ENCODE results near the gene ZNF593. TPM values are rescaled to one million over a fixed set of nuclear protein-coding genes. Genes with fewer than 3 reads are reported as not detected.

Gene ZNF593
- polyA plus RNA-seq, 1 donor (not counting 4 experiments of a cell fraction or from before 2014, with no cell fraction given) = 26.0 TPM

DNA sequence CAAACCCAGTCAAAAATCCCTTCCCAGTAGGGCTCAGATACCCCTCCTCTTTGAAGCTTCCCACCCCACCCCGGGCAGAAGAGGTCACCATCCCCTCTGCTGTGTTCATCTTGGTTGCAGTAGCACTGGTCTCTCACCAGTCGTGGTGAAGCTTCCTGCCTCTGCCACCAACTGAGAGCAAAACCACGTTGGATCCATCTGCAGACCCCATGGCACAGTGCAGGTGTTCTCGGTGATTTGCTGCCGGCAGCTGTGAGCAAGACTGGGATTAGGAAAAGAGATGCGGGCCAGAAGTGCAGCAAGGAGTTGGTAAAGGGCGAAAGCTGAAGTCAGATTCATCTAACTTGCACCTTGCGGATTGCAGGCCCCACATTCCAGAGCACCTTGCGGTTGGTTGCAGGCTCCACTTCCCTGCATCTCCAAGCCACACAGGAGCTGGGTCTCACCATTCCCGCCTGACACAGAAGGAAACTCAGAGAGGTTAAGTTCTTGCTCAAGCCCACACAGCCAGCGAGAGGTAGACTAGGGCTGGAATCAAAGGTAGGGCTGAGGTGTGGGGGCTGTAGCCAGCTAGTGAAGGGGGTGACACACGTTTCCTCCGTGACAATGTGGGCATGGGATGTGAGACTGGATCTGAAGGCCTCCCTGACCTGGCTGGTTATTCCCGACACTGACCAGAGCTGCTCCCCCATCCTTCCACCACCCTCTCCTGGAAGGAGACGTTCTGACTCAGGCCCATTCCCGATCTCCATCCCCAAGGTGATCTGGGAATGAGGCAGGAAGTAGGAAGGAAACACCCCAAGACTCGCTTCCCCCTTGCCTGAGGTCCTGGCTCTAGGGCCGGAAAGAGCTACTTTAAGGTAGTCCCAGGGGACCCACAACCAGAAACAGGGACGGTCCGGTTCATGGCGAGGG, 14.1 kb upstream of the ZNF593 start:
- FAIRE-seq (no peak), DNase-seq (ENCODE audit: low read depth, low spot score) (no peak)
- TF ChIP-seq, protein P1, sequence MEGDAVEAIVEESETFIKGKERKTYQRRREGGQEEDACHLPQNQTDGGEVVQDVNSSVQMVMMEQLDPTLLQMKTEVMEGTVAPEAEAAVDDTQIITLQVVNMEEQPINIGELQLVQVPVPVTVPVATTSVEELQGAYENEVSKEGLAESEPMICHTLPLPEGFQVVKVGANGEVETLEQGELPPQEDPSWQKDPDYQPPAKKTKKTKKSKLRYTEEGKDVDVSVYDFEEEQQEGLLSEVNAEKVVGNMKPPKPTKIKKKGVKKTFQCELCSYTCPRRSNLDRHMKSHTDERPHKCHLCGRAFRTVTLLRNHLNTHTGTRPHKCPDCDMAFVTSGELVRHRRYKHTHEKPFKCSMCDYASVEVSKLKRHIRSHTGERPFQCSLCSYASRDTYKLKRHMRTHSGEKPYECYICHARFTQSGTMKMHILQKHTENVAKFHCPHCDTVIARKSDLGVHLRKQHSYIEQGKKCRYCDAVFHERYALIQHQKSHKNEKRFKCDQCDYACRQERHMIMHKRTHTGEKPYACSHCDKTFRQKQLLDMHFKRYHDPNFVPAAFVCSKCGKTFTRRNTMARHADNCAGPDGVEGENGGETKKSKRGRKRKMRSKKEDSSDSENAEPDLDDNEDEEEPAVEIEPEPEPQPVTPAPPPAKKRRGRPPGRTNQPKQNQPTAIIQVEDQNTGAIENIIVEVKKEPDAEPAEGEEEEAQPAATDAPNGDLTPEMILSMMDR (optimal IDR thresholded peaks at IDR 0.05 in 1 of 3, IDR thresholded peaks at IDR 0.05 in 1 of 3, conservative IDR thresholded peaks at IDR 0.05 in 1 of 3; ENCODE audit: extremely low read depth in 1 of 3, insufficient read depth in 2 of 3, low read length in 3 of 3) = no peak
- no peak for TF ChIP-seq EZH2 (IDR thresholded peaks at IDR 0.05; ENCODE audit: low read length)
- Histone ChIP-seq H3K9me3 (ENCODE audit: control insufficient read depth, low read depth, low read length) (no peaks in the 10 kb centered on the region), H3K9me1 (ENCODE audit: control insufficient read depth, extremely low read depth, insufficient read depth, low read length) (no peaks in the 10 kb centered on the region), H3K27me3 (ENCODE audit: control insufficient read depth, extremely low read depth, insufficient read depth, low read length) (no peaks in the 10 kb centered on the region), H3K9ac (ENCODE audit: control insufficient read depth, extremely low read depth, insufficient read depth, low read length) (no peak overlapping the region), H3K4me1 (ENCODE audit: control insufficient read depth, extremely low read depth, insufficient read depth, low read length) (peaks cover 13% of the 10 kb centered on the region), H3K4me3 (ENCODE audit: control insufficient read depth in 2 of 3, extremely low read depth in 1 of 3, insufficient read depth in 2 of 3, low read depth in 1 of 3, low read length in 3 of 3) (no peak overlapping the region), H3K27ac (ENCODE audit: control insufficient read depth, insufficient read depth, low read length) (no peak overlapping the region), H3K4me2 (ENCODE audit: control insufficient read depth, extremely low read depth, insufficient read depth, low read depth, low read length) (no peak overlapping the region), H3K36me3 (ENCODE audit: control insufficient read depth in 2 of 2, extremely low read depth in 1 of 2, insufficient read depth in 2 of 2, low read length in 2 of 2) (no peaks in the 10 kb centered on the region), H4K20me1 (ENCODE audit: control insufficient read depth, extremely low read depth, insufficient read depth, low read length) (no peaks in the 10 kb centered on the region), H2AFZ (ENCODE audit: control insufficient read depth, low read length) (no peak overlapping the region), H3K79me2 (ENCODE audit: control insufficient read depth, insufficient read depth, low read length) (no peaks in the 10 kb centered on the region)
- dilution Hi-C loops (cut with MboI; ENCODE audit: extremely low pct_ligation_motif_present, low sequenced_read_pairs) = no loop called here

DNA sequence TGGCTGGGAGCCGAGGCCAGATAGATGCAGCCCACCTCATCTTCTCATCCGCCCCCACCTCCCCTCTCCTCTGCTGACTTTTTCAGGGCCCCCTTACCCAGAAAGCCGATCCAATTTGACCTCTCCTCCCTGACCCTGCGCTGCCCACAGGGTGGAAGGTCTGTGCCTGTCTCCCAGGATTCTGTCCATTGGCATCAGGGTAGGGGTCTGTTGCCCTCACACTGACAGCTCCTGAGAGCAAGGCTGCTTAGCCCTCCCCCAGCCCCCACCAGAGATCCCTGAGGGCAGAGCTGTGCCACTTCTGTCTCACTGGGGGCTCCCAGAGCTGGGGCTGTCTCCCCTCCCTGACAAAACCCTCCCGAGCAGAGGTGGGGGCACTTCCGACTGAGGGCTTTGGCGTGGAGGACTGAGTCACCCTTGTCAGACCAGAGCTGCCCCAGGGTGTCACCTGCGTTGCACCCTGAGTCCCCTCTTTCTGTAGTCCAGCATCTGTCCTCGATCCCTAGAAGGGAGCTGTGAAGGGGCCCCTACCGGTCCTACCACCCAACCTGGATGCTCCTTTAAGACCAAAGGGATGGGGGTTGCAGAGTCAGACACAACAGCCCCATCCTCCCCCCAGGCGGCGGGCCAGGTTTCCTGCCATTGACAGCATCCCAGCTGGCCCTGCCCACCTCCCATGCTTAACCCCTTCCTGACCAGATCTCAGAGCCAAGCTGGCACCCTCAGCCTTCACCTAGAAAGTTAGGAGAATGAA, 13.2 kb upstream of the ZNF593 start:
- Histone ChIP-seq H4K20me1 (ENCODE audit: control insufficient read depth, extremely low read depth, insufficient read depth, low read length) (no peaks in the 10 kb centered on the region), H3K9ac (ENCODE audit: control insufficient read depth, extremely low read depth, insufficient read depth, low read length) (no peak overlapping the region), H3K4me1 (ENCODE audit: control insufficient read depth, extremely low read depth, insufficient read depth, low read length) (peaks cover 16% of the 10 kb centered on the region), H3K4me2 (ENCODE audit: control insufficient read depth, extremely low read depth, insufficient read depth, low read depth, low read length) (no peak overlapping the region), H3K4me3 (ENCODE audit: control insufficient read depth in 2 of 3, extremely low read depth in 1 of 3, insufficient read depth in 2 of 3, low read depth in 1 of 3, low read length in 3 of 3) (no peak overlapping the region), H3K9me3 (ENCODE audit: control insufficient read depth, low read depth, low read length) (no peaks in the 10 kb centered on the region), H3K27ac (ENCODE audit: control insufficient read depth, insufficient read depth, low read length) (no peak overlapping the region), H3K27me3 (ENCODE audit: control insufficient read depth, extremely low read depth, insufficient read depth, low read length) (peaks cover 5% of the 10 kb centered on the region), H3K9me1 (ENCODE audit: control insufficient read depth, extremely low read depth, insufficient read depth, low read length) (no peaks in the 10 kb centered on the region), H3K36me3 (ENCODE audit: control insufficient read depth in 2 of 2, extremely low read depth in 1 of 2, insufficient read depth in 2 of 2, low read length in 2 of 2) (no peaks in the 10 kb centered on the region), H3K79me2 (ENCODE audit: control insufficient read depth, insufficient read depth, low read length) (no peaks in the 10 kb centered on the region), H2AFZ (ENCODE audit: control insufficient read depth, low read length) (no peak overlapping the region)
- dilution Hi-C loops (cut with MboI; ENCODE audit: extremely low pct_ligation_motif_present, low sequenced_read_pairs) = no loop called here
- DNase-seq (ENCODE audit: low read depth, low spot score) (no peak), FAIRE-seq (no peak)
- TF ChIP-seq EZH2 (IDR thresholded peaks at IDR 0.05; ENCODE audit: low read length) = no peak
- TF ChIP-seq, protein P1 (optimal IDR thresholded peaks at IDR 0.05 in 1 of 3, IDR thresholded peaks at IDR 0.05 in 1 of 3, conservative IDR thresholded peaks at IDR 0.05 in 1 of 3; ENCODE audit: extremely low read depth in 1 of 3, insufficient read depth in 2 of 3, low read length in 3 of 3) = no peak

Measured in keratinocyte (primary cell).